ENCODE measurements around the gene ASGR2.

DNA sequence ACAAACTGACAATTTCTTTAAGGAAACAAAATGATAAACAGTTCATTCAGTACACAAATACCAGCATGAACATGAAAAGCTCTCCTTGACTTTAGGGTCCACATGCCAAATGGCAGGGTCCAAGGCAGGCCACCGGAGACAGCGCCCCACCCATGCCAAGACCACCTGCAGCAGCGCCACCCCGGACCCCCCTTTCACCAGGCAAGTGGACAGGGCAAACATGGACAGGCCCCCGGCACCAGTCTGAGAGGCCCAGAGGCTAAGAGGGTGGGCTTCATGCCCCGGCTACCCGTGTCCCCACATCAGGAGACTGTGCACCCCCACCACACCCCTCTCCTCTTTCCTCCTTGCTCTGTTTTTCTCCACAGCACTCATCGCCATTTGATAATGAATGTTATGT is 14.7 kb upstream of the ASGR2 start:
- TF ChIP-seq, protein P1, sequence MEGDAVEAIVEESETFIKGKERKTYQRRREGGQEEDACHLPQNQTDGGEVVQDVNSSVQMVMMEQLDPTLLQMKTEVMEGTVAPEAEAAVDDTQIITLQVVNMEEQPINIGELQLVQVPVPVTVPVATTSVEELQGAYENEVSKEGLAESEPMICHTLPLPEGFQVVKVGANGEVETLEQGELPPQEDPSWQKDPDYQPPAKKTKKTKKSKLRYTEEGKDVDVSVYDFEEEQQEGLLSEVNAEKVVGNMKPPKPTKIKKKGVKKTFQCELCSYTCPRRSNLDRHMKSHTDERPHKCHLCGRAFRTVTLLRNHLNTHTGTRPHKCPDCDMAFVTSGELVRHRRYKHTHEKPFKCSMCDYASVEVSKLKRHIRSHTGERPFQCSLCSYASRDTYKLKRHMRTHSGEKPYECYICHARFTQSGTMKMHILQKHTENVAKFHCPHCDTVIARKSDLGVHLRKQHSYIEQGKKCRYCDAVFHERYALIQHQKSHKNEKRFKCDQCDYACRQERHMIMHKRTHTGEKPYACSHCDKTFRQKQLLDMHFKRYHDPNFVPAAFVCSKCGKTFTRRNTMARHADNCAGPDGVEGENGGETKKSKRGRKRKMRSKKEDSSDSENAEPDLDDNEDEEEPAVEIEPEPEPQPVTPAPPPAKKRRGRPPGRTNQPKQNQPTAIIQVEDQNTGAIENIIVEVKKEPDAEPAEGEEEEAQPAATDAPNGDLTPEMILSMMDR (IDR thresholded peaks at IDR 0.05), result no peak
- TF ChIP-seq POLR2A (IDR thresholded peaks at IDR 0.05), result no peak
